Measurements from ENCODE around the gene GPR132.

The GPR132 gene

DNA sequence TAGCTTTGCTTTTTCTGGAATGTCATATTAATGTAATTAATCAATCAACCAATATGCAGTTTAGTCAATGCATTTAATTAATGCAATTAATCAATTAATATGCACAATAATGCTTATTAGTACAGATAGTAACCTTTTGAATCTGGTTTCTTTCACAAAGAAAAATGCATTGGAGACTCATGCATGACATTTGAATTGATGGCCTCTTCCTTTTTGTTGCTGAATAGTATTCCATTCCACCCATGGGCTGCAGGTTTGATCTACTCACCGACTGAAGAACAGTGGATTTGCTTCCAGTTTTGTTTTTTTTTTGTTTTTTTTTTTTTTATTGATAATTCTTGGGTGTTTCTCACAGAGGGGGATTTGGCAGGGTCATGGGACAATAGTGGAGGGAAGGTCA lies 13.1 kb upstream of the GPR132 start:
- Histone ChIP-seq H3K27me3 (replicated peaks; ENCODE audit: control insufficient read depth, insufficient read depth, low read length) (no peaks in the 10 kb centered on the region), H3K36me3 (ENCODE audit: control insufficient read depth, insufficient read depth, low read length) (no peaks in the 10 kb centered on the region), H3K4me3 (replicated peaks; ENCODE audit: low read depth, low read length) (no peak overlapping the region)
- no peak for TF ChIP-seq CTCF (IDR thresholded peaks at IDR 0.05; ENCODE audit: insufficient read depth, low read length, poor library complexity, severe bottlenecking)
- no peak for DNase-seq (ENCODE audit: extremely low read depth, insufficient read length)

- no peak for TF ChIP-seq CTCF (IDR thresholded peaks at IDR 0.05; ENCODE audit: insufficient read depth, low read length, poor library complexity, severe bottlenecking)
- DNase-seq (ENCODE audit: extremely low read depth, insufficient read length) = no peak
- Histone ChIP-seq H3K36me3 (ENCODE audit: control insufficient read depth, insufficient read depth, low read length) (no peaks in the 10 kb centered on the region), H3K27me3 (replicated peaks; ENCODE audit: control insufficient read depth, insufficient read depth, low read length) (no peaks in the 10 kb centered on the region), H3K4me3 (replicated peaks; ENCODE audit: low read depth, low read length) (no peak overlapping the region)
These were observed 12.4 kb upstream of the GPR132 start for GRCh38 chr14:105077649-105077995.

GRCh38 chr14:105076805-105077648 lies 11.8 kb upstream of the GPR132 start:
- no peaks in the 10 kb centered on the region for H3K27me3 ChIP-seq (replicated peaks; ENCODE audit: control insufficient read depth, insufficient read depth, low read length)
- H3K4me3 ChIP-seq (replicated peaks; ENCODE audit: low read depth, low read length) = no peak overlapping the region
- DNase-seq (ENCODE audit: extremely low read depth, insufficient read length) = no peak
- no peak for TF ChIP-seq CTCF (IDR thresholded peaks at IDR 0.05; ENCODE audit: insufficient read depth, low read length, poor library complexity, severe bottlenecking)
- no peaks in the 10 kb centered on the region for H3K36me3 ChIP-seq (ENCODE audit: control insufficient read depth, insufficient read depth, low read length)

DNA sequence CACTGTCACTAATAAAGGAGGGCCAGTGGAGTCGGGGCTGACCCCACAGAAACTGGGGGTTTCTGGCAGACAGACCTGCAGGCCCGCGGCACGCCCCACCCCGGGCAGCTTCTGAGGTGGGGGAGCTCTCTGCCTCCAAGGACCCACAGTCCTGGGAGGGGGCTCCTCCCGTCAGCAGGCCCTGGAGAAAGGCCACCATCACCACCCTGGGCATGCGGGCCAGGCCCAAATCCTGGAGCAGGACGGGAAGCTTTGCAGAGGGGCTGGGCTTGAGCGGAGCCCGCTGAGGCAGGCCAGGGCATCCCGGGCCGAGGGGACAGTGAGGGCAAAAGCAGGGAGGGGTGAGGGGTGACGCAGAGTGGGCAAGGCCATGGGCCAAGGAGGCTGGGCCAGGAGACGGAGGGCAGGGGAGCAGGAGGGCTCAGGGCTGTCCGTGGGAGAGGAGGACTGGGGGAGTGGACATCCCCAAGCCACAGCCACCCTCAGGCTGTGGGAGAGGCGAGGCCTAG lies 11.1 kb upstream of the GPR132 start:
- Histone ChIP-seq H3K27me3 (replicated peaks; ENCODE audit: control insufficient read depth, insufficient read depth, low read length) (no peaks in the 10 kb centered on the region), H3K4me3 (replicated peaks; ENCODE audit: low read depth, low read length) (no peak overlapping the region), H3K36me3 (ENCODE audit: control insufficient read depth, insufficient read depth, low read length) (no peaks in the 10 kb centered on the region)
- DNase-seq (ENCODE audit: extremely low read depth, insufficient read length) = no peak
- no peak for TF ChIP-seq CTCF (IDR thresholded peaks at IDR 0.05; ENCODE audit: insufficient read depth, low read length, poor library complexity, severe bottlenecking)

- Histone ChIP-seq H3K4me3 (replicated peaks; ENCODE audit: low read depth, low read length) (no peak overlapping the region), H3K27me3 (replicated peaks; ENCODE audit: control insufficient read depth, insufficient read depth, low read length) (no peaks in the 10 kb centered on the region), H3K36me3 (ENCODE audit: control insufficient read depth, insufficient read depth, low read length) (no peaks in the 10 kb centered on the region)
- DNase-seq (ENCODE audit: extremely low read depth, insufficient read length) = peak; percentile 86
- TF ChIP-seq CTCF (IDR thresholded peaks at IDR 0.05; ENCODE audit: insufficient read depth, low read length, poor library complexity, severe bottlenecking) = peak; percentile 8
These were observed 10.4 kb upstream of the GPR132 start for GRCh38 chr14:105075379-105076295.
